Adrenal gland (tissue), 12 donors: ENCODE results near the gene TMEM116. TPM values are rescaled to one million over a fixed set of nuclear protein-coding genes. Genes with fewer than 3 reads are reported as not detected.

Experiments
- DNase-seq, 7 donors: peaks; one replicate each; pipeline ENCODE4 v3.0.0-alpha.2; 2019 to 2020
- H3K27ac ChIP-seq, 5 donors: fragments of 200-600 bp; sonication (generic) in 4 of 5; 1 replicate in 3 of 5; 2 replicates in 2 of 5; pipeline versions ENCODE4 v1.5.1 to v1.8.0; 2016 to 2020; ENCODE audit warnings: mild to moderate bottlenecking in 1 of 5
- H3K27me3 ChIP-seq: fragments of 200-600 bp; 2 replicates; pipeline ENCODE4 v1.8.0; 2021
- H3K36me3 ChIP-seq, 2 donors: fragments of 200-600 bp; replicated peaks in 1 of 2; 1 replicate in 1 of 2; 2 replicates in 1 of 2; pipeline versions ENCODE4 v1.5.1 to v1.8.0; 2018 to 2022
- H3K4me1 ChIP-seq, 2 donors: fragments of 200-600 bp; replicated peaks in 1 of 2; 1 replicate in 1 of 2; 2 replicates in 1 of 2; pipeline versions ENCODE4 v1.5.1 to v1.8.0; 2018 to 2021
- H3K4me3 ChIP-seq, 4 donors: fragments of 200-600 bp; sonication (generic) in 3 of 4; one replicate each; pipeline ENCODE4 v1.5.1; 2016 to 2018
- H3K9me3 ChIP-seq, 3 donors: fragments of 200-600 bp; sonication (generic) in 1 of 3; replicated peaks in 1 of 3; 1 replicate in 2 of 3; 2 replicates in 1 of 3; pipeline versions ENCODE4 v1.5.1 to v1.8.0; 2016 to 2021
- CTCF ChIP-seq, 6 experiments: fragments of 450-650 bp in 4 of 6; fragments of 200-600 bp in 2 of 6; sonication (generic) in 1 of 6; IDR thresholded peaks; 1 replicate in 5 of 6; 2 replicates in 1 of 6; pipeline versions ENCODE4 v1.5.1 to v1.8.0; 2016 to 2021; ENCODE audit warnings: antibody characterized with exemption in 6 of 6, mild to moderate bottlenecking in 2 of 6, moderate library complexity in 1 of 6
- POLR2A ChIP-seq, 2 donors: fragments of 450-650 bp; IDR thresholded peaks; one replicate each; pipeline ENCODE4 v1.6.1; 2017; ENCODE audit warnings: antibody characterized with exemption in 2 of 2, mild to moderate bottlenecking in 2 of 2, moderate library complexity in 1 of 2
- WGBS, 4 donors: extraction: QIAGEN DNeasy Blood & Tissue Kit in 2 of 4; methylation state at CpG; one replicate each; pipeline versions ENCODE4 v1.1.5 to v1.1.7; 2013 to 2017; 5-methylcytosine and 5-hydroxymethylcytosine counted together
- intact Hi-C, 2 donors: fragments of 100-400 bp; cut with DNase I; formaldehyde crosslinking; loops; one replicate each; pipeline versions ENCODE4 v1.14.1 to v1.15.0; 2022 to 2023
- polyA plus RNA-seq, 3 donors: library from polyadenylated mRNA; stranded (reverse); fragments of 200-250 nt in 2 of 3; fragments of 350-450 nt in 1 of 3; fragmentation: Illumina TruSeq in 1 of 3; extraction: RNeasy Lipid Tissue Mini Kit (QIAGEN cat#74804) in 1 of 3; gene quantifications; one replicate each; pipeline ENCODE4 v1.2.3, GENCODE V29; 2013 to 2014
- total RNA-seq, 9 donors: library from RNA; depleted of rRNA in 4 of 9; stranded (reverse); fragments of >200 nt in 4 of 9; fragments of 120-200 nt in 1 of 9; fragmentation: NEBNext Ultra II Directional in 1 of 9; extraction: Animal tissue kit (Norgen Biotek cat#: 25700) in 1 of 9; gene quantifications; one replicate each; pipeline versions ENCODE4 v1.1.0 to v1.2.4, GENCODE V29; 2013 to 2023
- donor health status: healthy with polysubstance abuse.
- donor health status: Bipolar disorder and iron deficiency.
- donor health status: DM: yes; HTN: yes; CAD: no.
- donor health status: DM: no; HTN: no; CAD: no.
- donor health status: DM: no; HTN: no; CAD: no.
- donor health status: DM: yes; HTN: yes; CAD: no.

TMEM116 gene
- total and polyA plus RNA-seq, 12 donors, result 6.3 to 32.4 (median 18.8) TPM

GRCh38 chr12:112029301-112029700, 16.3 kb upstream of the TMEM116 start:
- intact Hi-C loops, result no loop called here
- Histone ChIP-seq H3K4me3 (no peak overlapping the region), H3K36me3 (peaks cover 0 to 35% of the 10 kb centered on the region in 2 donors), H3K4me1 (peaks cover 3 to 18% of the 10 kb centered on the region in 2 donors), H3K9me3 (no peaks in the 10 kb centered on the region), H3K27me3 (no peaks in the 10 kb centered on the region), H3K27ac (no peak overlapping the region)
- no peak for DNase-seq
- TF ChIP-seq CTCF (IDR thresholded peaks at IDR 0.05) (no peak), POLR2A (IDR thresholded peaks at IDR 0.05) (no peak)
- 81 to 94% (median 93%) methylated on average over 2 of the region's 2 CpGs for whole genome bisulfite sequencing, 4 donors

- peaks cover 0 to 32% of the 10 kb centered on the region in 2 donors for H3K36me3 ChIP-seq
- no peaks in the 10 kb centered on the region for H3K27me3 ChIP-seq
- peaks cover 0 to 2% of the 10 kb centered on the region in 2 donors for H3K4me1 ChIP-seq
- TF ChIP-seq CTCF (IDR thresholded peaks at IDR 0.05) (no peak), POLR2A (IDR thresholded peaks at IDR 0.05) (no peak)
- WGBS, 4 donors, result 68 to 79% (median 77%) methylated on average over 4 of the region's 4 CpGs
- no peak overlapping the region for H3K4me3 ChIP-seq
- DNase-seq, result no peak
- no peaks in the 10 kb centered on the region for H3K9me3 ChIP-seq
- H3K27ac ChIP-seq, result no peak overlapping the region
- intact Hi-C loops, result no loop called here
Measured at GRCh38 chr12:112025808-112026375, 12.9 kb upstream of the TMEM116 start.

GRCh38 chr12:112023759-112024396, 10.9 kb upstream of the TMEM116 start:
- Histone ChIP-seq H3K36me3 (peaks cover 0 to 36% of the 10 kb centered on the region in 2 donors), H3K27ac (no peak overlapping the region), H3K4me3 (no peak overlapping the region), H3K27me3 (no peaks in the 10 kb centered on the region), H3K9me3 (no peaks in the 10 kb centered on the region), H3K4me1 (peaks cover 0 to 9% of the 10 kb centered on the region in 2 donors)
- TF ChIP-seq CTCF (IDR thresholded peaks at IDR 0.05), result no peak
- no peak for TF ChIP-seq POLR2A (IDR thresholded peaks at IDR 0.05)
- no peak for DNase-seq
- intact Hi-C loops, result no loop called here
- WGBS, 4 donors, result 88 to 95% (median 92%) methylated on average over 4 of the region's 4 CpGs

- Histone ChIP-seq H3K9me3 (no peaks in the 10 kb centered on the region), H3K4me3 (no peak overlapping the region), H3K27me3 (no peaks in the 10 kb centered on the region), H3K27ac (no peak overlapping the region), H3K36me3 (peaks cover 0 to 31% of the 10 kb centered on the region in 2 donors), H3K4me1 (peaks cover 0 to 11% of the 10 kb centered on the region in 2 donors)
- intact Hi-C loops, result no loop called here
- DNase-seq, result no peak
- WGBS, 4 donors, result 90 to 95% (median 93%) methylated on average over 8 to 11 of the region's 11 CpGs
- TF ChIP-seq CTCF (IDR thresholded peaks at IDR 0.05), result no peak
Measured at GRCh38 chr12:112022241-112023016, 9.5 kb upstream of the TMEM116 start.
